PC-3 (cell line): ENCODE measurements around the gene STAT1. TPM values are rescaled to one million over a fixed set of nuclear protein-coding genes. Genes with fewer than 3 reads are reported as not detected.

ENCODE experiments used
- ATAC-seq: fragments of 200-7000 bp; cut with Tn5 transposase; 2 replicates; pipeline ENCODE4 v1.9.1; 2020; ENCODE audit warnings: mild to moderate bottlenecking, moderate library complexity
- BruUV-seq: library from RNA; stranded (reverse); fragments of 400-500 nt; replicated peaks from 2 replicates; lab custom pipeline; 2021; lab: Mats Ljungman, UMichigan
- CTCF ChIA-PET: fragments of 300-600 bp; sonication (Branson Sonifier 250); formaldehyde crosslinking; loops from one replicate; lab custom pipeline; 2022; ENCODE audit warnings: antibody characterized with exemption; lab: Charles Lee
- POLR2A ChIA-PET: fragments of 300-600 bp; sonication (Branson Sonifier 250); formaldehyde crosslinking; loops from one replicate; lab custom pipeline; 2022; ENCODE audit warnings: antibody characterized with exemption; ENCODE audit not compliant: unreplicated experiment; lab: Charles Lee
- DNase-seq: peaks from one replicate; pipeline ENCODE4 v3.0.0-alpha.2; 2015
- H2AFZ ChIP-seq: fragments of 300-600 bp; sonication (generic); 2 replicates; pipeline ENCODE4 v1.6.0; 2016; ENCODE audit warnings: antibody characterized with exemption, low read length
- H3F3A ChIP-seq: fragments of 300-600 bp; sonication (generic); one replicate; pipeline ENCODE4 v1.6.0; 2017; ENCODE audit warnings: antibody characterized with exemption, low read length, control low read depth, mild to moderate bottlenecking; ENCODE audit not compliant: unreplicated experiment
- H3K27ac ChIP-seq: fragments of 300-600 bp; sonication (generic); 2 replicates; pipeline ENCODE4 v1.5.1; 2016; ENCODE audit warnings: mild to moderate bottlenecking, low read length
- H3K27me3 ChIP-seq: fragments of 300-600 bp; sonication (generic); 2 replicates; pipeline ENCODE4 v1.6.1; 2016; ENCODE audit warnings: low read length, mixed read lengths
- H3K36me3 ChIP-seq: fragments of 300-600 bp; sonication (generic); 2 replicates; pipeline ENCODE4 v1.6.1; 2016; ENCODE audit warnings: low read depth, mixed run types, low read length, mixed read lengths
- H3K4me1 ChIP-seq: fragments of 300-600 bp; sonication (generic); 2 replicates; pipeline ENCODE4 v1.5.1; 2016; ENCODE audit warnings: low read length; ENCODE audit not compliant: insufficient read depth
- H3K4me2 ChIP-seq: fragments of 300-600 bp; sonication (generic); 2 replicates; pipeline ENCODE4 v1.6.0; 2016; ENCODE audit warnings: low read length
- H3K4me3 ChIP-seq: fragments of 300-600 bp; sonication (generic); 2 replicates; pipeline ENCODE4 v1.5.1; 2016; ENCODE audit warnings: mild to moderate bottlenecking, low read length, mixed read lengths
- H3K79me2 ChIP-seq: fragments of 300-600 bp; sonication (generic); 2 replicates; pipeline ENCODE4 v1.6.1; 2017; ENCODE audit warnings: low read length, mixed read lengths
- H3K9ac ChIP-seq: fragments of 300-600 bp; sonication (generic); 2 replicates; pipeline ENCODE4 v1.6.0; 2016; ENCODE audit warnings: mild to moderate bottlenecking, low read length
- H3K9me2 ChIP-seq: fragments of 300-600 bp; sonication (generic); replicated peaks from 2 replicates; pipeline ENCODE4 v1.6.1; 2016; ENCODE audit warnings: mixed run types, low read length, mixed read lengths
- H3K9me3 ChIP-seq: fragments of 300-600 bp; sonication (generic); 2 replicates; pipeline ENCODE4 v1.6.1; 2016; ENCODE audit warnings: low read length, mixed read lengths
- H4K20me1 ChIP-seq: fragments of 300-600 bp; sonication (generic); 2 replicates; pipeline ENCODE4 v1.6.1; 2016; ENCODE audit warnings: low read length, mixed read lengths
- EZH2 ChIP-seq: fragments of 300-600 bp; sonication (generic); IDR thresholded peaks from one replicate; pipeline ENCODE4 v1.6.1; 2017; ENCODE audit warnings: antibody characterized with exemption, mild to moderate bottlenecking, low read length; ENCODE audit not compliant: unreplicated experiment
- EZH2phosphoT487 ChIP-seq: fragments of 300-600 bp; sonication (generic); IDR thresholded peaks from 2 replicates; pipeline ENCODE4 v1.6.1; 2018; ENCODE audit warnings: mild to moderate bottlenecking, antibody characterized with exemption, low read length, borderline replicate concordance
- intact Hi-C: fragments of 100-400 bp; cut with micrococcal nuclease; formaldehyde crosslinking; loops from 2 replicates; pipeline ENCODE4 v1.9.0; 2023
- total RNA-seq: library from RNA; depleted of rRNA; stranded (reverse); fragments of >200 nt; gene quantifications from 2 replicates; pipeline ENCODE4 v1.2.3, GENCODE V29; 2014
- TF ChIP-seq, protein P1 (sequence below): fragments of 300-600 bp; sonication (generic); conservative IDR thresholded peaks from 2 replicates; pipeline ENCODE4 v1.5.1; 2017; ENCODE audit warnings: antibody characterized with exemption, low read depth, mild to moderate bottlenecking, low read length

STAT1 gene
- total RNA-seq, 1 experiment from 2014 or later, result 47.9 TPM

- POLR2A ChIA-PET, result no interaction called here
Observed at GRCh38 chr2:190986221-190986953, 27.6 kb downstream of the STAT1 start.

GRCh38 chr2:190984595-190984994, 29.4 kb downstream of the STAT1 start:
- CTCF ChIA-PET, result no interaction called here
- BruUV-seq, result no TSS peak
- H2AFZ ChIP-seq, result no peak overlapping the region
- no peaks in the 10 kb centered on the region for H3K9me3 ChIP-seq
- H3F3A ChIP-seq, result no peaks in the 10 kb centered on the region
- intact Hi-C loops, result no loop called here
- H3K79me2 ChIP-seq, result no peaks in the 10 kb centered on the region
- peak overlapping the region; percentile 23 for H3K27ac ChIP-seq
- ATAC-seq (peak; percentile 85), DNase-seq (peak; percentile 58)
- no peaks in the 10 kb centered on the region for H3K9me2 ChIP-seq
- H3K27me3 ChIP-seq, result no peaks in the 10 kb centered on the region
- H3K4me1 ChIP-seq, result peaks cover 30% of the 10 kb centered on the region
- no peak overlapping the region for H3K4me3 ChIP-seq
- POLR2A ChIA-PET, result no interaction called here
- no peaks in the 10 kb centered on the region for H4K20me1 ChIP-seq
- peaks cover 85% of the 10 kb centered on the region for H3K36me3 ChIP-seq
- no peak for TF ChIP-seq EZH2
- TF ChIP-seq, protein P1, sequence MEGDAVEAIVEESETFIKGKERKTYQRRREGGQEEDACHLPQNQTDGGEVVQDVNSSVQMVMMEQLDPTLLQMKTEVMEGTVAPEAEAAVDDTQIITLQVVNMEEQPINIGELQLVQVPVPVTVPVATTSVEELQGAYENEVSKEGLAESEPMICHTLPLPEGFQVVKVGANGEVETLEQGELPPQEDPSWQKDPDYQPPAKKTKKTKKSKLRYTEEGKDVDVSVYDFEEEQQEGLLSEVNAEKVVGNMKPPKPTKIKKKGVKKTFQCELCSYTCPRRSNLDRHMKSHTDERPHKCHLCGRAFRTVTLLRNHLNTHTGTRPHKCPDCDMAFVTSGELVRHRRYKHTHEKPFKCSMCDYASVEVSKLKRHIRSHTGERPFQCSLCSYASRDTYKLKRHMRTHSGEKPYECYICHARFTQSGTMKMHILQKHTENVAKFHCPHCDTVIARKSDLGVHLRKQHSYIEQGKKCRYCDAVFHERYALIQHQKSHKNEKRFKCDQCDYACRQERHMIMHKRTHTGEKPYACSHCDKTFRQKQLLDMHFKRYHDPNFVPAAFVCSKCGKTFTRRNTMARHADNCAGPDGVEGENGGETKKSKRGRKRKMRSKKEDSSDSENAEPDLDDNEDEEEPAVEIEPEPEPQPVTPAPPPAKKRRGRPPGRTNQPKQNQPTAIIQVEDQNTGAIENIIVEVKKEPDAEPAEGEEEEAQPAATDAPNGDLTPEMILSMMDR, result no peak
- TF ChIP-seq EZH2phosphoT487, result no peak
- 0 out of 2 replicates have a peak overlapping the region, but pooled peaks have one; percentile 18 for H3K4me2 ChIP-seq
- no peak overlapping the region for H3K9ac ChIP-seq

More at GRCh38 chr2:190986221-190986953, 27.6 kb downstream of the STAT1 start:
- no peak for ATAC-seq
- no peak for DNase-seq
- Histone ChIP-seq H3K9ac (no peak overlapping the region), H3K4me3 (no peak overlapping the region), H3K36me3 (peaks cover 89% of the 10 kb centered on the region), H3K4me2 (no peak overlapping the region), H3K4me1 (peaks cover 14% of the 10 kb centered on the region), H3K9me2 (no peaks in the 10 kb centered on the region), H3K27me3 (no peaks in the 10 kb centered on the region), H3K27ac (no peak overlapping the region), H3K9me3 (no peaks in the 10 kb centered on the region), H3F3A (no peaks in the 10 kb centered on the region), H2AFZ (no peak overlapping the region), H4K20me1 (no peaks in the 10 kb centered on the region), H3K79me2 (no peaks in the 10 kb centered on the region)
- intact Hi-C loops, result no loop called here
- CTCF ChIA-PET, result no interaction called here
- TF ChIP-seq EZH2phosphoT487 (no peak), EZH2 (no peak)
- TF ChIP-seq, protein P1, result no peak
- BruUV-seq, result no TSS peak
